GM20431 (cell line): ENCODE measurements around the gene PLEKHA8.
"Not testable (repeated sequence)": the region's sequence is repeated elsewhere in the genome, so short reads cannot be mapped to it uniquely, and the experiment has no call there.

ENCODE experiments used
- in situ Hi-C: fragments of 300-500 bp; cut with MseI, MboI; formaldehyde crosslinking; loops from one replicate; pipeline ENCODE4 v1.15.0; 2020; ENCODE audit warnings: low sequenced_read_pairs; ENCODE audit not compliant: unreplicated experiment

Gene PLEKHA8

GRCh38 chr7:30057741-30058140 lies 29.5 kb downstream of the PLEKHA8 start:
- in situ Hi-C loops = no loop called here

- in situ Hi-C loops = not testable (repeated sequence)
These were observed 33.6 kb downstream of the PLEKHA8 start for GRCh38 chr7:30061786-30062185.

GRCh38 chr7:30062587-30062986 lies 34.4 kb downstream of the PLEKHA8 start:
- in situ Hi-C loops = no loop called here

- in situ Hi-C loops = no loop called here
These were observed 37.5 kb downstream of the PLEKHA8 start for GRCh38 chr7:30065746-30066145.

GRCh38 chr7:30066687-30067086 lies 38.5 kb downstream of the PLEKHA8 start:
- in situ Hi-C loops = no loop called here

GRCh38 chr7:30068117-30068516 lies 39.9 kb downstream of the PLEKHA8 start:
- in situ Hi-C loops = no loop called here

- in situ Hi-C loops = no loop called here
These were observed 41.1 kb downstream of the PLEKHA8 start for GRCh38 chr7:30069096-30069867.

GRCh38 chr7:30070052-30070451 lies 41.8 kb downstream of the PLEKHA8 start:
- in situ Hi-C loops = no loop called here

- in situ Hi-C loops = no loop called here
These were observed 44.5 kb downstream of the PLEKHA8 start for GRCh38 chr7:30072735-30073134.

GRCh38 chr7:30074422-30075030 lies 46.3 kb downstream of the PLEKHA8 start:
- in situ Hi-C loops = no loop called here

GRCh38 chr7:30076411-30076810 lies 48.2 kb downstream of the PLEKHA8 start:
- in situ Hi-C loops = no loop called here

GRCh38 chr7:30078280-30078679 lies 50.1 kb downstream of the PLEKHA8 start:
- in situ Hi-C loops = no loop called here

- in situ Hi-C loops = no loop called here
These were observed 51.7 kb downstream of the PLEKHA8 start for GRCh38 chr7:30079880-30080279.

GRCh38 chr7:30080818-30081217 lies 52.6 kb downstream of the PLEKHA8 start:
- in situ Hi-C loops = no loop called here

- in situ Hi-C loops = no loop called here
These were observed 54.5 kb downstream of the PLEKHA8 start for GRCh38 chr7:30082686-30083085.

- in situ Hi-C loops = no loop called here
These were observed 55.1 kb downstream of the PLEKHA8 start for GRCh38 chr7:30083334-30083733.

- in situ Hi-C loops = no loop called here
These were observed 56.0 kb downstream of the PLEKHA8 start for GRCh38 chr7:30084212-30084611.

- in situ Hi-C loops = no loop called here
These were observed 58.3 kb downstream of the PLEKHA8 start for GRCh38 chr7:30086529-30086928.

GRCh38 chr7:30087371-30087770 lies 59.2 kb downstream of the PLEKHA8 start:
- in situ Hi-C loops = no loop called here

GRCh38 chr7:30088362-30088761 lies 60.1 kb downstream of the PLEKHA8 start:
- in situ Hi-C loops = no loop called here

- in situ Hi-C loops = no loop called here
These were observed 61.9 kb downstream of the PLEKHA8 start for GRCh38 chr7:30090111-30090510.

- in situ Hi-C loops = no loop called here
These were observed 63.3 kb downstream of the PLEKHA8 start for GRCh38 chr7:30091491-30091912.
